ENCODE measurements around the gene LIMA1.

DNA sequence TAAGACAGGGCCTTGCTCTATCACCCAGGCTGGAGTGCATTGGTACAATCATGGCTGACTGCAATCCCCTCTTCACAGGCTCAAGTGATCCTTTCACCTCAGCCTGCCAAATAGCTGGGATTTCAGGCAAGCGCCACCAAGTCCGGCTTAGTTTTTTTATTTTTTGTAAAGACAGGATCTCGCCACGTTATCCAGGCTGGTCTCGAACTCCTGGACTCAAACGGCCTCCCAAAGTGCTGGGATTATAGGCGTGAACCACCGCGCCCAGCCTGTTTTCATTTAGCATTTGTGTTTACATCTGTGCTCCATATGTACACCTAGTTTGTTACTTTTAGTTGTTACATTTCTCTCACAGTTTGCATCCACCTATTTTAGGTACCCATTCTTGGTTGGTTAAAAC, 32.5 kb upstream of the LIMA1 start:
- TF ChIP-seq, protein P1, sequence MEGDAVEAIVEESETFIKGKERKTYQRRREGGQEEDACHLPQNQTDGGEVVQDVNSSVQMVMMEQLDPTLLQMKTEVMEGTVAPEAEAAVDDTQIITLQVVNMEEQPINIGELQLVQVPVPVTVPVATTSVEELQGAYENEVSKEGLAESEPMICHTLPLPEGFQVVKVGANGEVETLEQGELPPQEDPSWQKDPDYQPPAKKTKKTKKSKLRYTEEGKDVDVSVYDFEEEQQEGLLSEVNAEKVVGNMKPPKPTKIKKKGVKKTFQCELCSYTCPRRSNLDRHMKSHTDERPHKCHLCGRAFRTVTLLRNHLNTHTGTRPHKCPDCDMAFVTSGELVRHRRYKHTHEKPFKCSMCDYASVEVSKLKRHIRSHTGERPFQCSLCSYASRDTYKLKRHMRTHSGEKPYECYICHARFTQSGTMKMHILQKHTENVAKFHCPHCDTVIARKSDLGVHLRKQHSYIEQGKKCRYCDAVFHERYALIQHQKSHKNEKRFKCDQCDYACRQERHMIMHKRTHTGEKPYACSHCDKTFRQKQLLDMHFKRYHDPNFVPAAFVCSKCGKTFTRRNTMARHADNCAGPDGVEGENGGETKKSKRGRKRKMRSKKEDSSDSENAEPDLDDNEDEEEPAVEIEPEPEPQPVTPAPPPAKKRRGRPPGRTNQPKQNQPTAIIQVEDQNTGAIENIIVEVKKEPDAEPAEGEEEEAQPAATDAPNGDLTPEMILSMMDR (IDR thresholded peaks at IDR 0.05) = no peak
- TF ChIP-seq POLR2AphosphoS5 (IDR thresholded peaks at IDR 0.05) (no peak), POLR2A (IDR thresholded peaks at IDR 0.05) (no peak), EP300 (IDR thresholded peaks at IDR 0.05) (no peak)
